Right renal cortex interstitium (tissue), 3 donors: Measurements from ENCODE around the gene SERAC1. TPM values are rescaled to one million over a fixed set of nuclear protein-coding genes. Genes with fewer than 3 reads are reported as not detected.
A peak's percentile ranks its signal among the peaks of the same experiment; 100 is the strongest.

ENCODE experiments used
- DNase-seq, 3 donors: peaks; one replicate each; pipeline ENCODE4 v3.0.0-alpha.2; 2013; ENCODE audit warnings: low read depth in 3 of 3, low spot score in 2 of 3
- polyA plus RNA-seq, 3 donors: library from polyadenylated mRNA; unstranded; fragments of 120-200 nt; gene quantifications; one replicate each; pipeline ENCODE4 v1.2.1, GENCODE V29; 2013; ENCODE audit not compliant: insufficient read length in 3 of 3

Gene SERAC1
- polyA plus RNA-seq, 3 donors = 12.7 to 18.5 (median 13.9) TPM

DNA sequence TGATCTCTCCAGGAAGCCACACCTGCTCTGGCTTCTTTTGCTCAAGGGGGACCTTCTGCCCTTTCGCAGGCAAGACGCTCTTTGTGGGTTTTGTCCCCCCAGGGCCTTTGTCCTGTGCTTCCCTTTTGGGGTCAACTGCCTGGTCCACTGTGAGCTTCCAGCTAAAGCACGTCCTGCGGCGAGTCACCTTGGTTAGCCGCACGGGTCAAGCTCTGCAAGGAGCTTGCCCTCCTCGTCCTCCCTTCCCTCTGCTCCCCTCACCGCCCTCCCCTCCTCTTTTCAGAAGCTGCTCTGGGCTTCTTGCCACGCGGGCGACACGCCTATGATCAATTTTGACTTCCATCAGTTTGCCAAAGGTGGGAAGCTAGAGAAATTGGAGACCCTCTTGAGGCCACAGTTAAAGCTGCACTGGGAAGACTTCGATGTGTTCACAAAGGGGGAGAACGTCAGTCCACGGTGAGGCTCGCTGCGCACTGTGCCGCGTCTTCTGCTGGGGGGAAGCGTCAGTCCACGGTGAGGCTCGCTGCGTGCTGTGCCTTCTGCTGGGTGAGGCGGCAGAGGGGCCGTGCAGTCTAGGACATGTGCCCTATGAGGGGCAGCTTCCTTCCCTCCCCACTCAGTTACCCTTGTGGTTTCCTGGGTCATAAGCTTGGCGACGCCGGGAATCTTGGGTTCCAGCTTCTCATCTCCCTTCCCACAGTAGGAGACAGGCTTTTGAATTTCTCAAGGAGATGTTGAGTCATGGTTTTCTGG lies 106.2 kb downstream of the SERAC1 start:
- DNase-seq = no peak

DNA sequence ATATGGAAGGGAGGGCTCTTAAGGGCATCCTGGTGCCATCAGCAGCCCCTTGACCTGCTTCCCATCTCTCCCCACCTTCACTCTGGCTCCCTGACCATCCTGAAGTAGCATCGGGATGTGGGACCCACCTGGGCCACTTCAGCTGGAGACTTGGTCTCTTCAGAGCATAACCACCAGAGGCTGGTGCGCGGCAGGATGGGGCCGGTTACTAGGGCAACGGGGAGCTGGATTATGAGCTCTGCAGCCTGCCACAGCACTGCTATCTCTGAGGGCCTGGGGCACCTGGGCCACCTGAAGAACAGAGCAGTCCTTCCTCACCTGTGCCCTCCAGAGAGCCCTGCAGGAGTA lies 106.7 kb downstream of the SERAC1 start:
- DNase-seq = no peak

DNA sequence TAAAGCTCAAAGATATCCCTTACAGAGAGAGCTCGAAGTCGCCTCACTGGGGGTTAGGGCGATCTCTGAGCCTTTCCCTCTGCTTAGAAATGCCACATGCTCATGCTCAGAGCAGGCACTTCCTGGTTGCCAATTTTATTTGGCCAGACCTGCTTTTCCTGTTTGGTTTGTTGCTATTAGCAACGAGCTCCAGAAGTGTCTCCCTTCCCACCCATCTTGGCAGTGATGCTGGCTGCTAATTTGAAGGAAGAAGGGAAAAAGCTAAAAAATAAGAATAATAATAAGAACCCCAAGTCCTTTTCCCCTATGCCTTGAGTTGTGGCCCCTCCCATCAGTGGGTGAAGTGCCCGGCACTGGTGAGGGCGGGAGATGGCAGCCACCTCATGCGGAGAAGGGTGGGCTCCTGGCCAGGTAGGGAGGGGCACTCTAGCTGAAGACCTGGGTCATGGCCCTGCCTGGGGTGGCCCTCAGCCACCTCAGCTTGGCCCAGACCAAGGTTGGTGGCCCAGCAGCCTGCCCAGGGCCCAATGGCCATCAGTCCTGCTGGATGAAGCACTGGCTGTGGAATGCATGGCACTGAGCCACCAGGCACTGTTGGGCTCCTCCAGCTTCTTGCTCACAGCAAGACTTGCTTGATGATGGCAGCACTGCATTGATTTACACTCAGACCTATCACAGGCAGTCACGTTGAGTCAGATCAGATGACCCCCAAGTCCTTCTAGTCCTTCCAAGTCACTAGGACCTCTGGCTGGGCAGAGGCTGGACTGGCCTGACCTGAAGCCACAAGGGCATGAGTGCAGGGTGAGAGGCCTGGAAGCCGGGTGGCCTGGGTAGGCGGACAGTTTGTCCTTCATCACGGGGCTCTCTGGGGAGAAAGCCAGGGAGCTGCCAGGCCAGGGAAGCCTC lies 107.4 kb downstream of the SERAC1 start:
- DNase-seq = peak in 2 of 3 donors; percentile 42 to 51

Other genes starting within 250 kb of the SERAC1 start
- 10 to 100 TPM in 2 of 3 donors, 1 to 10 TPM in 1; 9.5 to 10.3 (median 10.3) TPM for gene SYNJ2, start 186.4 kb downstream of the SERAC1 start, polyA plus RNA-seq
- 10 to 100 TPM; 64.6 to 67.9 (median 64.6) TPM for gene GTF2H5, start 88 bp upstream of the SERAC1 start, polyA plus RNA-seq
- gene TULP4, start 144.2 kb upstream of the SERAC1 start, polyA plus RNA-seq = 10 to 100 TPM; 17.7 to 19.1 (median 18.4) TPM